ENCODE measurements around the gene ZBTB3. TPM values are rescaled to one million over a fixed set of nuclear protein-coding genes. Genes with fewer than 3 reads are reported as not detected.

ZBTB3 gene
- total and polyA plus RNA-seq, 9 of the 15 experiments (the other 6 are each of a cell fraction or from before 2014, with no cell fraction given): 1.9 to 10.0 (median 4.9) TPM

DNA sequence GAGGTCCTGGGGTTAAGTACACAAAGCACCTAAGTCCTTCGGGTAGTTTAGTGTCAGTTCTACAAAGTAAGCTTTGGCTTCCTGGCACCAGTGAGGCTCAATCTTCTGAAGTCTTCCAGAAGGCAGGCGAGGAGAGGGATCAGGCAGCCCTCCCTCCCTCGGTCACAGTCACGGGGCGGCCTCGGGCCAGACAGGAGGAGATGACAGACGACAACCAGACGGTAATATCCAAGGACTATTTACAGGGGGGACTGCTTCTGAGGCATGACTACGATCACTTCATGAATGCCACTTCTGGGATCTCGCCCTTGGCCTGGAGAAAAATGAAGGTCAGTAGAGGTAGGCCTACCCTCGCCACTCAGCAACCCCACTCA is 38.2 kb upstream of the ZBTB3 start (continued):
- TF ChIP-seq ZNF318 (IDR thresholded peaks at IDR 0.05; ENCODE audit: borderline replicate concordance in 1 of 2, low read depth in 1 of 2) (0 out of 4 replicates have a peak, but pooled peaks of 1 of the 2 experiments have one; percentile 33), ZNF134 (CRISPR knock-in tag; conservative IDR thresholded peaks at IDR 0.05) (no peak), FOXP4 (CRISPR knock-in tag; IDR thresholded peaks at IDR 0.05; ENCODE audit: borderline replicate concordance) (no peak), ZNF133 (CRISPR knock-in tag; IDR thresholded peaks at IDR 0.05) (no peak), BACH1 (tag; IDR thresholded peaks at IDR 0.05) (no peak), BRD9 (IDR thresholded peaks at IDR 0.05; ENCODE audit: low read depth, partially characterized antibody) (no peak), HDGF (IDR thresholded peaks at IDR 0.05) (peak; percentile 36; the same call in 1 of the 2 replicates), ZNF140 (CRISPR knock-in tag; IDR thresholded peaks at IDR 0.05) (no peak), MEIS2 (IDR thresholded peaks at IDR 0.05; ENCODE audit: partially characterized antibody) (peak; percentile 77)
- TF ChIP-seq, protein P1, sequence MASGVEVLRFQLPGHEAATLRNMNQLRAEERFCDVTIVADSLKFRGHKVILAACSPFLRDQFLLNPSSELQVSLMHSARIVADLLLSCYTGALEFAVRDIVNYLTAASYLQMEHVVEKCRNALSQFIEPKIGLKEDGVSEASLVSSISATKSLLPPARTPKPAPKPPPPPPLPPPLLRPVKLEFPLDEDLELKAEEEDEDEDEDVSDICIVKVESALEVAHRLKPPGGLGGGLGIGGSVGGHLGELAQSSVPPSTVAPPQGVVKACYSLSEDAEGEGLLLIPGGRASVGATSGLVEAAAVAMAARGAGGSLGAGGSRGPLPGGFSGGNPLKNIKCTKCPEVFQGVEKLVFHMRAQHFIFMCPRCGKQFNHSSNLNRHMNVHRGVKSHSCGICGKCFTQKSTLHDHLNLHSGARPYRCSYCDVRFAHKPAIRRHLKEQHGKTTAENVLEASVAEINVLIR (CRISPR knock-in tag; IDR thresholded peaks at IDR 0.05): no peak
- TF ChIP-seq, protein P2, sequence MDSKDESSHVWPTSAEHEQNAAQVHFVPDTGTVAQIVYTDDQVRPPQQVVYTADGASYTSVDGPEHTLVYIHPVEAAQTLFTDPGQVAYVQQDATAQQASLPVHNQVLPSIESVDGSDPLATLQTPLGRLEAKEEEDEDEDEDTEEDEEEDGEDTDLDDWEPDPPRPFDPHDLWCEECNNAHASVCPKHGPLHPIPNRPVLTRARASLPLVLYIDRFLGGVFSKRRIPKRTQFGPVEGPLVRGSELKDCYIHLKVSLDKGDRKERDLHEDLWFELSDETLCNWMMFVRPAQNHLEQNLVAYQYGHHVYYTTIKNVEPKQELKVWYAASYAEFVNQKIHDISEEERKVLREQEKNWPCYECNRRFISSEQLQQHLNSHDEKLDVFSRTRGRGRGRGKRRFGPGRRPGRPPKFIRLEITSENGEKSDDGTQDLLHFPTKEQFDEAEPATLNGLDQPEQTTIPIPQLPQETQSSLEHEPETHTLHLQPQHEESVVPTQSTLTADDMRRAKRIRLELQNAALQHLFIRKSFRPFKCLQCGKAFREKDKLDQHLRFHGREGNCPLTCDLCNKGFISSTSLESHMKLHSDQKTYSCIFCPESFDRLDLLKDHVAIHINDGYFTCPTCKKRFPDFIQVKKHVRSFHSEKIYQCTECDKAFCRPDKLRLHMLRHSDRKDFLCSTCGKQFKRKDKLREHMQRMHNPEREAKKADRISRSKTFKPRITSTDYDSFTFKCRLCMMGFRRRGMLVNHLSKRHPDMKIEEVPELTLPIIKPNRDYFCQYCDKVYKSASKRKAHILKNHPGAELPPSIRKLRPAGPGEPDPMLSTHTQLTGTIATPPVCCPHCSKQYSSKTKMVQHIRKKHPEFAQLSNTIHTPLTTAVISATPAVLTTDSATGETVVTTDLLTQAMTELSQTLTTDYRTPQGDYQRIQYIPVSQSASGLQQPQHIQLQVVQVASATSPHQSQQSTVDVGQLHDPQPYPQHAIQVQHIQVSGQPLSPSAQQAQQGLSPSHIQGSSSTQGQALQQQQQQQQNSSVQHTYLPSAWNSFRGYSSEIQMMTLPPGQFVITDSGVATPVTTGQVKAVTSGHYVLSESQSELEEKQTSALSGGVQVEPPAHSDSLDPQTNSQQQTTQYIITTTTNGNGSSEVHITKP (IDR thresholded peaks at IDR 0.05; ENCODE audit: partially characterized antibody): peak; percentile 23

Data from K562 (cell line).